ENCODE measurements around the gene NEGR1.
"Not testable (repeated sequence)": the region's sequence is repeated elsewhere in the genome, so short reads cannot be mapped to it uniquely, and the experiment has no call there.

Gene NEGR1

DNA sequence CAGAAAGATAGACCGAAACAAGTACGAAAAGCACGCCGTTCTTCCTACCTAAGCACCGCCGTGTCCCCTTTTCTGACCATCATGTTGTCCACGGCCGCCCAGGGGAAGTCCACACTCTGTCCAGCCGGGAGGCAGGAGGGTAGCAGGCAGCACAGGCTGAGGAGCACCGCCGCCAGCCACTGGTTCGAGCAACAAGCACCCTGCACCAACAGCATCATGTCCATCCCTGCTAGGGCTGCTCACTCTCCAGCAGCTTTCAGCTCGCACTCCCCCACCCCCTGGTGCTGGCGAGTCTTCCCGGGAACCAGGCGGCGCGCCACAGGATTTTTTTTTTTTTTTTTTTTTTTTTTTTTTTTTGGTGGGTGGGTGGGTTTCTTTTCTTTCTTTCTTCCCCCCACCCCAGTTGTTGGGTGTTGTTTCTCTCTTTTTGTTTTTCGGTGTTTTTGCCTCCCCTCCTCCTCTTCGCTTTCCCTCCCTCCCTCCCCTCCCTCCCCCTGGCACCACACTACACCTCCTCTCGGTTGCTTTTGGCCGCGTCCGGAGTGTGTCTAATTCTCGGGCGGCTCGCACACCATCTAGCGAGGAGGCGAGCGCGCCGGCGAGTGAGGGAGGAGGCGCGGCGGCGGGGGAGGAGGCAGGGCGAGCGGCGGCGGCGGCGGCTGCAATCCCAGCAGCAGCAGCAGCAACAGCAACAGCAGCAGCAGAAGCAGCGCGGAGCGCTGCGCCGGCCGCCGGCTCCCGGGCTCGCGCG lies at the start of gene NEGR1:
Gene NEGR1, minus strand, starts transcription at position 269 of the 751 bp plus-strand sequence.
- peak in 1 of 2 donors; percentile 15 for DNase-seq (ENCODE audit: low read depth in 2 of 2)

DNA sequence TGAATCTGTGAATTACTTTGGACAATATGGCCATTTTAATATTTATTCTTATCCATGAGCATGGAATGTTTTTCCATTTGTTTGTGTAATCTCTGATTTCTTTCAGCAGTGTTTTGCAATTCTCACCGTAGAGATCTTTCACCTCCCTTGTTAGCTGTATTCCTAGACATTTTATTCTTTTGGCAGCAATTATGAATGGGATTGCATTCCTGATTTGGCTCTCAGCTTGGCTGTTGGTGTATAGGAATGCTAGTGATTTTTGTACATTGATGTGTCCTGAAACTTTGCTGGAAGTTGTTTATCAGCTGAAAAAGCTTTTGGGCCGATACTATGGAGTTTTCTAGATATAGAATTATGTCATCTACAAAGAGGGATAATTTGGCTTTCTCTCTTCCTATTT lies 44.2 kb upstream of the NEGR1 start:
- DNase-seq (ENCODE audit: low read depth in 2 of 2): no peak

DNA sequence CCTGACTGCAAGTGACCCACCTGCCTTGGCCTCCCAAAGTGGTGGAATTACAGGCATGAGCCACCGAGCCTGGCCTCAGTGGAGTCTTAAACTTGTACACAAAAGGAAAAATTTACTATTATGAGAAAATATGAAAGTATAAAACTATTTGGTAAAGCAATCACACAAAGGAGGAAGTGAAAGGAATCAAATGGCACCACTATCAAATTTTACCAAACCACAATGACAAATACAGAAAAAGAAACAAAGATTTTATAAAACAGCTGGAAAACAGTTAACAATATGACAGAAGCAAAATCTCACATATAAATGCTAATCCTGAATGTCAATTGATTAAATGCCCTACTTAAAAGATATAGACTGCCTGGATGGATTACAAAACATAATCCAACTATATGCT lies 42.1 kb upstream of the NEGR1 start:
- DNase-seq (ENCODE audit: low read depth in 2 of 2): no peak

DNA sequence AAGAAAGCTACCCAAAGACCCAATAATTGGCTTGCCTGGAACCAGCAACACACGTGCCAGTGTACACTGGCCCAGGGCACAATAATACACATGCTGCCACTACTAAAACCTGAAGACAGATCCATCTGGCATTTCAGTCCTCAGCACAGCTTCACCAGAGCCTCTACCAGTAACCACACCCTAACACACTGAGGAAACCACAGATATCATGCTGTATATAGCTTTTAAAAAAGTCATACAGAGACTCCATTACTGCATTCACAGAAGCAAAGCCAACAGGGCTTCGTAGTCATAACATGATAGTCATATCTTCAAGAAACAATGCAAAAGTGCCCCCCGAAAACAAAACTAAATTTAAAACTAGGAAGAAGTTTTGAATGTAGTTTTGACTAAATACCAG lies 40.6 kb upstream of the NEGR1 start:
- no peak for DNase-seq (ENCODE audit: low read depth in 2 of 2)

DNA sequence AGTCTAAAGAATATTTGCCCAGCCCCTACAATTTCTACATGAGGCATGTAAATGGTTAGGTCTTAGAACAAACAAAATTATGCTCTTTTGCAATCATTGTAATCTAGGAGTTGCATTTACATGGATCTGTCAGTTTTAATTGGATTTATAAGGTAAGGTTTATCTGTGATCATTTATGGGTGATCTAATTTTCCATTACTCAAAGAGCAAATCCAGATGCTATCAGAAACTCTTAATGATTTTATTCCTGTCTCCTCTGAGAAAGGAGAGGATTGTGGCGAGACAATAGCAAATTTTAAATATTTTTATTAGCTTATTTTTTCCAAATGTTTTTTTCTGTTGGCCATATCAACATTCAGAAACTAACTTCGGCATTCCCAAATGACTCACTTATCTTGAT lies 14.2 kb upstream of the NEGR1 start:
- no peak for DNase-seq (ENCODE audit: low read depth in 2 of 2)

DNA sequence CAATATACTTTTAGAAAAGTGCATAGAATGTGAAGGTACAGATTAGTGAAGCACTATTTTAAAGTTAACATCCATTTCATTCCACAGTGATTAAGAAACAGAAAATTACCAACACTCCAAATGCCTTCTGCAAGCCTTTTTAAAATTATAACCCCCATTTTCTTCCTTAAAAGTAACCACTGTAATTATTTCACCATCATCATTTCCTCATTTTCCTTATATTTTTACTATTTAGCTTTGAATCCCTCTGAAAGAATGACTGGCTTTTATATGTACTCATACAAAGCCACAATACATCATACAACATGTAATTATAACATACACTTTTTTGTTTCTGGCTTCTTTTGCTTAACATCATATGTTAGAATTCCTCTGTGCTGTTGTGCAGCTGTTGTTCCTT lies 6.5 kb upstream of the NEGR1 start:
- no peak for DNase-seq (ENCODE audit: low read depth in 2 of 2)

DNA sequence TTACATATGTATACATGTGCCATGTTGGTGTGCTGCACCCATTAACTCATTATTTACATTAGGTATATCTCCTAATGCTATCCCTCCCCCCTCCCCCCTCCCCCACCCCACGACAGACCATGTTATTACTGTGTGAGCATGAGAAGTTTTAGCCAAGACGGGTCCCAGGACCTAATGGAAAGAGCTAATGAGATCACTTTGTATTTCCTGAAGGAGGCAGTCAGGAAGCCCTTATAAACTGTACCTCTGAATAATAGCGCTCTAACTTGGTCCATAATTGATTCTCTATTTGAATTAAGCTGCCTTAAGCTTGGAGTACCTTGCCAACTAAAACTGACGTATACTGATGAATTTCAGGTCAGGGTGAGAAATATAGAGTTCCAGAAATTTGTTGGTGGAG lies 4.1 kb upstream of the NEGR1 start:
- no peak for DNase-seq (ENCODE audit: low read depth in 2 of 2)

DNA sequence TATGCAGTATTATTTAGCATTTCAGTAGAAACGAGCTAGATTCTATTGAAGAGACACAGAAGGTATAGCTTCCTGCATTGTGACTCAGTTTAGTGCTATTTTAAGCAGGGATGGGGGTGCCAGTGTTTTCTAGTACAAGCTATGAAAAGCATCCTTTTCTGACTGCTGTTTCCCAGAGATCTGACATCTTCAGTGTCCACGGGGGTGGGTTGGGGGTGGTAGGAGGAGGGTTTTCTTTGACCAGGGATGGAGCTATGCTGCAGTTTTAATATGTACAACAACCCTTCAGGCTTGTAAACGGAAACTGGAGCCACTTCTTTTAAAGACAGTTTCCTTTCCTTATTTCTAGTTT lies 2.7 kb upstream of the NEGR1 start:
- no peak for DNase-seq (ENCODE audit: low read depth in 2 of 2)

DNA sequence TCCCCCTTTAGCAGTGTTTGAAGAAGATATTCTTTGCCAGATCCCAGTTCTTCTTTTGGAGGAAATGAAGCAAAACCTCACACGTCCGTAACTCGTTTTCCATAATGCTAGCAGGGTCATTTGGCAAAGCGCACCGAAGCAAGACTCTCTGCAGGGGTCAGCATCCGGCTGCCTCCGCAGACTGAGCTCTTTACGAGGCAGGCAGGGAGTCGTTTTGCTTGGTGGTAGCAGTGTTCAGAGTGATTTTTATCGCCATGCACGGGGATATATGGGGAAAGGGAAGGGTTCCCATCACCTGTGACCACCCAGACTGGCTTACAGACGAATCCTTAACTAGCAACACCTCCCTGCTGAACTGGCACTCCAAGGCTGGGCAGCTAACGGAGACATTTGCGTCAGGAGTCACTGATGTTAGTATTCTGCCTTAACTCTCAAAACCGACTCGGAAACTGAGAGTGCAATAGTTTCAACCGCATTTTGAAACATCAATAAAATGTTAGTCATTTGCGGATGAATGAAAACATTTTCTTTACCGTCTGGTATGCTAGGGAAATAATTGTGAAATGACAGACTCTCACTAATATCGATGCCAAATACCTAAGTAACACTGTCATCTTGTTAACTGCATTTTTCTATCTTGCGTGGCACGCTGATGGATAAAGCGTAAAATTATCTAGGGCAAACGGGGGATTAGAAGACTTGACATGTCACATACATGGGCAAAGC lies 2.2 kb upstream of the NEGR1 start:
- no peak for DNase-seq (ENCODE audit: low read depth in 2 of 2)

DNA sequence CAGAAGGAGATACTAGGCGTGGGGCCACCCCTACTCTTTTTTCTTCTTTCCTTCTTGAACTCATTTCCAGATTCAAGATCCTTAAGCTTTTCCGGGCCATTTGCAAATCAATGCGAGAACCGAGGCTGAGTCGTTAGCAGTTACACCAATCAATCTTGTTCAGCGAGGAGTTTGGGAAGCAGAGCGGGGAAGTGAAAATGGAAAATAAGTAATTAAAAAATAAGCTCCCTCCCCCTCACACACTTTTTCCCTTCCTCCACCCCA lies 1.7 kb upstream of the NEGR1 start:
- no peak for DNase-seq (ENCODE audit: low read depth in 2 of 2)

DNA sequence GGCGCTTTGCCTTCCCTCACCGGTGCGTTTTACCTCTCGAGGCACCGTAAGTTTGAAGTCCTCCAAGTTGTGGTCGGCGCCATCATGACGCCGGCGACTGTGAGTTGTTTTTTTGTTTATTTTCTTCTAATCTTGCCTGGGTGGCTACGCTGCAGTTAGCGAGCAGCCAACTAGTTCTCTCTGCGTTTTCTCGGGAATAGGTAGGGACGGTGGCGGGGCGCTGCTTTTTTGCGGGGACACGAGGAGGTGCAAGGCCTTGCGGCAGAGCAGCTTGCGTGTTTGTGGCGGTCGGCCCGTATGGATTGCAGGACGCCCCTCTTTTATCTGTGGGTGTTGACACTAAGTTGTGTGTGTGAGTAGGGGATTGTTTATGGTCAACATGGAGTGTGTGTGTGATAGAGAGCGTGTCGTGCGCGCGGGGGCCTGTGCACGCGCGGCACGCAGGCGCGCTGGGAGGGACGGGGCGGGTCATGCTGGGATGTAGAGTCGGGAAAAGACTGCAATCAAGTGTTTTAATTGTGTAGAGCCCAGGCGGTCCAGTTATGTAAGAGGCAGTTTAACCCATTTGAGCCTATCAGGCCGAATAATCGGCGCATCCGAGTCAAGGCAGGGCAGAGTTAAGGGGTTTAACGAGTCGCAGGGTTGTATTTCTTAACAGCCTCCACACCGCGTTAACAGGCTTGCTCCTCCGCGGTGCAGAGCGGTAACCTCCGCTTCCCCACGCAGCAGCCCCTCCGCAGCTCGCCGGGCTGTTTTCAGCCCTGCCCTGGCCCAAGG lies 1.2 kb upstream of the NEGR1 start:
- no peak for DNase-seq (ENCODE audit: low read depth in 2 of 2)

DNA sequence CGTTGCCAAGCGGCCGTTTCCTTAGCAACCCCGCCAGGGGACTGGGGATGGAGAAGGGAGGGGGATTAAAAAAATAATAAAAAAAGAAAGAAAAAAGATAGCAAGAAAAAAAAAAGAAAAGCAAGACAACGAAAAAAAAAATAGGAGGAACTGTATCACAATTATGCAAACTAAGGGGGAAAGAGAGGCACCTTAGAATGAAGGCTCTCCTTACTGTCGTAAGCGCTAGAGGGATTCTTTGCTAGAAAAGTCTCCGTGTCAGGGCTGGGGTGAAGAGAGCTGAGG lies 625 bp upstream of the NEGR1 start:
- no peak for DNase-seq (ENCODE audit: low read depth in 2 of 2)

DNA sequence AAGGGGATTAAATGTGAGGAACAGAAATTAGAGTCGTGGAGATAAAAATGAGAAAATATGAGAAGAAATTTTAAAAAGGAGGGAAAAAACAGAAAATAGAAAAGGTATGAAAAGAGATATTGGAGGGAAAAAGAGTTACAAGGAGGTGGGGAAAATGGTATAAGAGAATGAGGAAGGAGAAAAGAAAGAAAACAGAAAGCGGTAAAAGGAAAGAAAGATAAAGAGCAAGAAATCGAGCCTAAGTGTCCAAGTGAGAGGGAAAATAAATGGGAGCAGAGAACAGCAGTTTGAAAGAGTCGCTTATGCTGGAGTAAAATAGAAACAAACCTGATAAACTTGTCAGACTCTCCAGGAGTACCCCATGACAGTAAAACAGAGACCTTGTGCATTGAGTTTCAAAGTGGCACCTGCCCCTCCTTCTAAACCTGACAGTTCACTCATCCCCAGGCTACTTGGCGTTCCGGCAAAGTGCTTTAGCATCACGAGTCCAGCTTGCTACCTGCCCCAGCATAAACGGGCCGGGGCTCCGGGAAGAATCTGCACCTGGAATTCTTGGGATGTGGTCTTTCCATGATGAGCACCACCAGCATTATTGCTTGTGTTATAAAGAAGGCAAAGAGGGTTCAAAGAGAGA lies 585 bp downstream of the NEGR1 start:
- no peak for DNase-seq (ENCODE audit: low read depth in 2 of 2)

DNA sequence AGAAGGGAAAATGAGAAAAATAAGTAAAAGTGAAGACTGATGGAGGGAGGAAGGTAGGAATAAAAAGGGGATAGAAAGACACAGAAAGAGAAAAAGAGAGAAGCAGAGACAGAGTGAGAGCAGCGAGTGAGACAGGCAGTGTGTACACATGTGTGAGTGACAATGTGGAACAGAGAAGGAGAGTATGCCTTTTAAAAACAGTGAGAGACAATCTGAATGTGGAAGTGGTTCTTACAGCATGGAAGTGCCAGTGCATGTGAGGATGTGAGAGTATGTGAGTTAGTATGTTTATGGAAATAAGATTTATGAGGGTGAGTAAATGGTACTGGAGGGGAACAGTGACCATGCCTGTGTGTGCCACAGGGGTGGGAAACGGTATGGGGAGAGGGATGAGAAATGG lies 1.2 kb downstream of the NEGR1 start:
- DNase-seq (ENCODE audit: low read depth in 2 of 2): no peak

DNA sequence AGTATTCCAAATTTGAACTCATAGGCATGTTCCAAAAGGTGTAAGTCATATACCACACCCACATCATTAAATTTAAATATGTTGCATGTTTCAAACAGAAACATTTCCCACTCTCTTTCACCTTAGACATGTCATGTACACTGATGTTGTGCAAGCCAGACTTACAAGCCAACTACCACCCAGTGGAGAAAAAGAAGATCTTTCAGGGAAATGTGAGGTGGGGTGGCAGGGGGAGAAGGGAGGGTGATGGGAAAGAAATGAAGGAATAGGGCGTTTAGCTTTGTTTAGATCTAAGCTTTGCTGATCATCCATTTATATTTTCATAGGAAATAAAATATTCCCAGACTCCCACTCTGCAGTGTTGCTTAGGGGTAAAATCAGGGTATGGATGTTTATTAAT lies 1.6 kb downstream of the NEGR1 start:
- DNase-seq (ENCODE audit: low read depth in 2 of 2): no peak

DNA sequence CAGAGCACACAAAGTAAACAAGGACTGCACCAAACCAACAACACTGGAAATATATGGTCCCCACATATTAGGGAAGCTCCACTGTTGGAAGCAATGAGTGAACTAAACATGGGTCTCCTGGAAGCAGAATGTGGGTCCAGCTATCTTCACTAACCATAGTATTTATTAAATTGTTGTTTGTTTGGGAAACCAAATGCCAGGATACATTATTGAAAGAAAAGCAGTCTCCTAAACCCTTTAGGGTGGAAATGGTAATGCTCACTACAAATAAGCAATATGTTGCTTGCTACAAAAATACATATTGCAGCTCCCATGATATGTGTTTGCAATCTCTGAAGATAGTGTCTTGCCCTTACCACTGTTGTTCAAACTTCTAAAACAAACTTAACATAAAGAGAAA lies 2.2 kb downstream of the NEGR1 start:
- no peak for DNase-seq (ENCODE audit: low read depth in 2 of 2)

DNA sequence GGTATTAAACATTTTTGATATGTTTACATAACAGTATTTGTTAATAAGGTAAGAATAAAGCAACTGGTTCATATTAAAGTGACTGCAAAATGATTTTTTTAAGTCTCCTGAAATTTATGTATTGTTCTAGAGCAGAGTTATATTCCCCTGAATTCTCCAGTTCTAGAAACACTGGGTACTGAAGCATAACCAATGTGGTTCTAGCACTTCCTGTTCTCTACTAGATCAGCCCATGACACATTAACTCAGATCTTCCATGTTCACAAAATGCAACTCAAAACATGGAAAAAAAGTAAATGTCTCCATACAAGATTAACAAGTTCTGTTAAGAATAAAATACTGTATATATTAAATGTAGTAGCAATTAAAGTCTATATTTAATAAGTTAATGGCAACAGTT lies 3.9 kb downstream of the NEGR1 start:
- DNase-seq (ENCODE audit: low read depth in 2 of 2): no peak

DNA sequence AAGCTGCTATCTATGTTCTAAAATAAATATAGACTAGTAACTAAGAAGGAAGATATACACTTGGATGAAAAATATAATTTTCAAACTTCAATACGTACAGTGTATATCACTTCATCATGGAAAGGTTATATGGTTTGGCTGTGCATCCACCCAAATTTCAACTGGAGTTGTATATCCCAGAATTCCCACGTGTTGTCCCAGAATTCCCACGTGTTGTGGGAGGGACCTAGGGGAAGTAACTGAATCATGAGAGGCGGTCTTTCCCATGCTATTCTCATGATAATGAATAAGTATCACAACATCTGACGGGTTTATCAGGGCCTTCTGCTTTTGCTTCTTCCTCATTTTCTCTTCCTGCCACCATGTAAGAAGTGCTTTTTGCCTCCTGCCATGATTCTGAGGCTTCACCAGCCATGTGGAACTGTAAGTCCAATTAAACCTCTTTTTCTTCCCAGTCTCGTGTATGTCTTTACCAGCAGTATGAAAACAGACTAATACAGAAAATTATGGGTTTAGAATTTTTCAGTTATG lies 10.7 kb downstream of the NEGR1 start:
- DNase-seq (ENCODE audit: low read depth in 2 of 2): no peak

DNA sequence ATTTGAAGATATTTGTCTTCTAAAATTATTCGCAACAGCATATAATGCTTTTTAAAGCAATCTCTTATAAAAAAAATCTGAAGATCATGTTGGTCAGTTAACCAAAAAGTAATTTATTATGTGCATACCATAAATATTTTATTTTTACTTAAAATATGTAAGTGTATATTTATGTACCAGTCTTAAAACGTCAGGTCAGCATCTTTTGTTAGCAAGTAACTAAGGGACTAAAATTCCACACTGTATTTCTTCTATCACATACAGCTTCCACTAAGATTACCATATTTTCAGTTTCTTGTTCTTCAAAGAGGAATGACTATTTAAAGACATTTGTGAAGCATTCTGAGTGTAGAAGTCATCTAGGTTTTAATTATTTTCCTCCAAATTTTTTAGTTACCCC lies 19.6 kb downstream of the NEGR1 start:
- DNase-seq (ENCODE audit: low read depth in 2 of 2): no peak

DNA sequence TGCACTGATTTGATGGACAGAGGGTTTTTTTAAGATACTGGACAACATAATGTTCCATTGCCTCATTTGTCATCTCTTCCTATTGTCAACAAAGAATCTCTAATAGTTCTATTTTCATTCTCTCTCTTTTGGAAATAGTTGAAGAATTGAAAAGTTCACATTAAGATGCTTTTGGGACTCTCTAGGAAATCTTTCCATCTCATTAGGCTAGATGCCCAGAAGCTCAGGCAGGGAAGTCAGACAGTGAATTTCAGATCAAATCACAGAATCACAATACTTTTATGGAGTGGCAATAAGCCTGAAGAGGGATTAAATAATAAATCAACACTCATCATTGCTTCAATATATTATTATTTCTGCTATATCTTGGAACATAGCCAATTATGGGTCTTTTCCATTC lies 29.2 kb downstream of the NEGR1 start:
- DNase-seq (ENCODE audit: low read depth in 2 of 2): no peak

DNA sequence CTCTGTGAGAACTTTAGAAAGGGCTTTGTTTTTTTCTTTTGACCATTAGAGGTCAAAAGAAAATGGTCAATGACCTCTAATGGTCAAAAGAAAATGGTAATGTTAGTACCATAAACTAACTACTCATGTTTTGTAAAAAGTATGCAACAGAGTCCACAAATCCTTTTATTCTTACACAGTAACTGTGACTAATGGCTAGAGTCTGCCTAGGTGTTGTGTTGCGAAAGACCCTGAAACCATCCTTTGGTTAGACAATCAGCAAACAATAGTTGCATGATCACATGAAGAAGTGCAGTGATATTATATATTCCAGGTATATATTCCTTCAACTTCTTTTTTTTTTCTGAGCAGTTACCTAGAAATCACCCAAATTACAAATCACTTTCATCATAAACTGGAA lies 40.9 kb downstream of the NEGR1 start:
- DNase-seq (ENCODE audit: low read depth in 2 of 2): no peak

DNA sequence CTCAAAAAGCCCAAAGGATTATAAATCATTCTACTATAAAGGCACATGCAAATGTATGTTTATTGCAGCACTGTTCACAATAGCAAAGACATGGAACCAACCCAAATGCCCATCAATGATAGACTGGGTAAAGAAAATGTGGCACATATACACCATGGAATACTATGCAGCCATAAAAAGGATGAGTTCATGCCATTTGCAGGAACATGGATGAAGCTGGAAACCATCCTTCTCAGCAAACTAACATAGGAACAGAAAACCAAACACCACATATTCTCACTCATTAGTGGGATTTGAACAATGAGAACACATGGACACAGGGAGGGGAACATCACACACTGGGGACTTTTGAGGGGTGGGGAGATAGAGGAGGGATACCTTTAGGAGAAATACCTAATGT lies 46.4 kb downstream of the NEGR1 start:
- DNase-seq (ENCODE audit: low read depth in 2 of 2): not testable (repeated sequence)

DNA sequence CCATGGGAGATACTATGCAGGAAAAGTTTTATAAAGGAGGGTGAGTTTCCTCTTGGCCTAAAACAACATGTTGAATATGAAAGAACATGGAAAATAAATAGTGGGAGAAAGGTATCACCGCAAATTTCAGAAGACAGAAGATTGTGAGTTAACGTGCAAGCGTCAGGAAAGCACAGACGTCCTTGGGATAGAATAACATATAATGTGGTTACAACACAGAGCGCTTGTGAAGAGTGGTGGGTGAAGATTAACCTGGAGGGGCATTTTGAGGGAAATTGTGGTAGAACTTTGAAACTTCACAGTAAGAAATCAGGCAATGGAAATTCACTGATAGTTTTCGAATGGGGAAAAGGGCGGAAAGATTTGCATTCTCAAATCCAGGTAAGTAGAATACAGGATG lies 47.3 kb downstream of the NEGR1 start:
- no peak for DNase-seq (ENCODE audit: low read depth in 2 of 2)

Data from stimulated activated CD8-positive, alpha-beta memory T cell treated with anti-CD3 and anti-CD28 coated beads, Interleukin-7, amount 100 ng/mL, for 1 hour (primary cell).